B cell (primary cell): ENCODE measurements around the gene GLI3.

Source experiments
- CTCF ChIP-seq: fragments of 200-600 bp; IDR thresholded peaks from one replicate; pipeline ENCODE4 v1.8.0; 2022; ENCODE audit warnings: antibody characterized with exemption, mild to moderate bottlenecking
- EZH2 ChIP-seq: IDR thresholded peaks from 2 replicates; pipeline ENCODE4 v1.6.1; 2012; ENCODE audit warnings: borderline replicate concordance, low read depth, mild to moderate bottlenecking, moderate library complexity, low read length; ENCODE audit not compliant: insufficient read depth, poor library complexity, severe bottlenecking

DNA sequence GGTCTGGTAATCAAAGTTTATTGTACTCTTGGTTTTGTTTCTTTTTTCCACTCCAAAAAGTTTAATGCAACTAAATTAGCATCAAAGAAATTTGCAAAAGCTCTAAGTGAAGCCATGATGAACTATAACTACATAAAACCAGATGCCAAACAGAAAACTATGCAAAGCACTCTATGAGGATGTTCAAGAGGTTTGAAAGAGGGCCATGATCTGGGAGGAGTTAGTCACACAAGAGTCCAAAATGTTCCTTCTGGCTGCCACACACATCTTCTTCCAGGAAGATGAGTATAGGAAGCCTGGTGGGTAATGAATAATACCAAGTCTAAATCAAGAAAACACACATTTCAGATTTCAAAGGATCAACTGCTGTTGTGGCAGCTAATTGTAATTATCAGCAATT lies 28.4 kb downstream of the GLI3 start:
- TF ChIP-seq CTCF (no peak), EZH2 (no peak)
